NCI-H2029 treated with DMSO at 0.1 percent for 48 hours (cell line): Measurements from ENCODE around the gene SUPT20H.

ENCODE experiments used
- DNase-seq: peaks from one replicate; lab custom pipeline; 2025; lab: John Stamatoyannopoulos, UW

SUPT20H gene

DNA sequence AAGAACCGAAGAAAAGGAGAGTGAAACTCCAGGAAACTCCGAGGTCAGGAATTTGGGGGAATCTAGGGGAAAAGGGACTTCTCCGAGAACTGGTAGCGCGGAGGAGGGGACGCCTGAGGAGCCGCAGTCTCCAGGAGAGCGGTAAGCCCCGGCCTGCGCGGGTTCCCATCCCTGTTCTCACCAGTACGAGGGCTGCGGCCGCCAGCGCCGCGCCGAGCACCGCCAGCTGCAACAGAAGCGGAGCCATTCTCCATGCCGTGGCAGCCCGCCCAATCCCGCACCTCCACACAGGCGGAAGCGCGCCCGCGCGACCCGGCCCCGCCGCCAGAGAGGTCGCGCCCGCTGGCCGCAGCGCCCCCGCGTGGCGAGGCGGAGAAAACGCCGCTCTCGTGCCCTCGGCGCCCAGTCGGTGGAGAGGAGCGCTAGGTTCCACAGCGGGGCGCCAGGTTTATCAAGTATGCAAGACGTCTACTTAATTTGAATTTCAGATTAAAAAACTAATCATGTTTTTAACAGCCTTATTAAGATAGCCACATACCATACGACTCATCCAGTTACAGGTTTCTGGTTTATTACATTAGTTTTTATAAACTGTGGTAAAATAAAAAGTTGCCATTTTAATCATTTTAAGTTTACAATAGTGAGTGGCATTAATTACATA lies 60.3 kb downstream of the SUPT20H start, which contains the start of gene ALG5:
Gene ALG5 (minus strand): TSS at position 287 of the 661 bp plus-strand sequence. CDS start 40 bp downstream, at position 247.
- DNase-seq, result peak; percentile 24

DNA sequence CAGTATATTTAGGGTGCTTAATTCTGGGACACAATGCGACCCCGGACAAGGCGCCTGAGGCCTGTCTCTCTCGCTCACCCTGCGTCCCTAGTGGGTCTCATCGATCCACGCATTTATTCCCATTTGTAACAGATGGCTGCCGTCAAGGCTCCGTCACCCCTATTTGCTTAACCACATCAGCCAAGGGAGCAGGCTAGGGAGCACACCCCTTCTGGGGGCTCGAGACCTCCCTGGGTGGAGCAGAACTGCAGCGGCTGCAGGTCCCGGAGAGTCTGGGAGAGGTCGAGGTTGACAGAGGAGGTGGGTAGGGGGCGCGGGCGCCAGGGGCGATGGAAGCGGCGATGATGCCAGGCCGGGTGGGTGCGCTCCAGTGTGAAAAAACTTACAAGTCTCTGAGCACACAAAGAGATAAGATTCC lies 60.9 kb downstream of the SUPT20H start:
- DNase-seq, result no peak

DNA sequence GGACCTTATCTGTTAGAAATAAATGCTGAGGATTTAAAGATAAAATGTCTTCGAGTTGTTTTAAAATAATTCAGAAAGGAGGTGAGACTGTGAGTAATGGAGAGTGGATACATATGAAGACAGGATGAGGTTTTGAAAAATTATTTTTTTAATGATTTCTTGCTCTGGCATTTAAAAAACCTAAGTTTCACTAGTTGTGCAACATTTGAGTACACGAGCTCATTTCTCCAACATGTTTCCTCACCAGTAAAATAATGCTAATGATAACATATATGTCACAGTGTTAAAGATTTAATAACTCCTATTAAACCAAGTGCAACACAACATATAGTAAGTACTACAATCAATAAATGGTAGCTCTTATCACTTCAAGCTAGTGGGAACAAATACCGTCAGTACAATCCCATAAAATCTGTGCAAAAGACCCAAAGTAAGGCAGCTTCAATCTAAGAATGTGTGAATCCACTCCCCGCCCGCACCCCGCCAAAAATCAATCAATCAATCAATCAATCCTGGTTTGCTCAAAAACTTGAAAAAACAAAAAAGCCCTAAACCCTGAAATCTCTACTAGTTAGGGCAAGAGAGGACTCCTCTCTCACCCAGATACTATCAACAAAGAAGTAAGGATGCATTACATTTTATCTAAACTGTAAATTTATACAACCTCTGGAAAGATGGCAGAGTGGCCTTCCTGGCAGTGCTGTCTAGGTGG lies 61.6 kb downstream of the SUPT20H start:
- DNase-seq, result no peak

DNA sequence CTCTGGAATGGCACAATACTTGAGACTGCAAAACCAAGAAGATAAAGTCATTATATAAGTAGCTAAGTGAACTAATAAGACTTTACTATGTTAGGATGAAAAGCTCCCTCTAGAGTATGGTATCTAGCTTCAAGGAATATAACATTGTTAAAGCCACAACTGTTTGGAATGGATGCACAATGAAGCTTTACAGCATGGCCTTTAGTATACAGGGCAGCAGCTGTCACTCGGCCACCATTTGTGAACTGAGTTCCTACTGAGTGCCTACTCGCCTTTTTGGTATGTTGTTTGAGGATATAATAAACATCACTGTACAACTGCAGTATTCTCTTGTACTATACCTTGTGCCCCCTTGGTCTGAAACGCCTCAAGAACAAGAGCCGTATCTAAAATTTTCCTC lies 67.1 kb downstream of the SUPT20H start:
- no peak for DNase-seq

DNA sequence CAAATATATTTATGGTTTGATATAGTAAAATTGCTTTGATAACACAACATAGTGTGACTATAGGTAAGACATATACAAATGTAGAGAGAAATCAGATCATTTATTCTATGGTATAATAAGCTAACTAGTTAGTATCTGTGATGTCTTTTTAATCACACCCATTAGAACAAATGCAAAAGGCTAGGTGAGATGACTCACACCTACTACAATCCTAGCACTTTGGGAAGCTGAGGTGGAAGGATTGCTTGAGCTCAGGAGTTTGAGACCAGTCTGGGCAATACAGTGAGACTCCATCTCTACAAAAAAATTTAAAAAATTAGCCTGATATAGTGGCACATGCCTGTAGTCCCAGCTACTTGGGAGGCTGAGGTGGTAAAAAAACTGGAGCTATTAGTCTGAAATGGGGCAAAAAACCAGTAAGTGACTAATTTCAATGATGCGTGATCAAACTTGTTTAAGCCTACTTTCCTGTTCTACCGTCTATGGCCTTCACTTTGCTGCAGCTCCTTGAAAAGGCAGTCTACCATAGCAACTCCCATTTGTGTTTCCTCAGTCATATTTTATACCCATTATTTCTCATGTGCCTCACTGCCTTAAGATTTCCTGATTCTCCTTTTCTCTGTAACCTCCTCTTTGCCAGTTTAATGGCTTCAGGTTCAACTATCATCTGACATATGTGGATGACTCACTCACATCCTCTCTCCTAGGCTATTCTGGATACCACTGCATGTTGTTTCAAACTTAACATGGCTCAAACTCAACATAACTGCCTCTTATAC lies 72.8 kb downstream of the SUPT20H start:
- DNase-seq, result no peak

DNA sequence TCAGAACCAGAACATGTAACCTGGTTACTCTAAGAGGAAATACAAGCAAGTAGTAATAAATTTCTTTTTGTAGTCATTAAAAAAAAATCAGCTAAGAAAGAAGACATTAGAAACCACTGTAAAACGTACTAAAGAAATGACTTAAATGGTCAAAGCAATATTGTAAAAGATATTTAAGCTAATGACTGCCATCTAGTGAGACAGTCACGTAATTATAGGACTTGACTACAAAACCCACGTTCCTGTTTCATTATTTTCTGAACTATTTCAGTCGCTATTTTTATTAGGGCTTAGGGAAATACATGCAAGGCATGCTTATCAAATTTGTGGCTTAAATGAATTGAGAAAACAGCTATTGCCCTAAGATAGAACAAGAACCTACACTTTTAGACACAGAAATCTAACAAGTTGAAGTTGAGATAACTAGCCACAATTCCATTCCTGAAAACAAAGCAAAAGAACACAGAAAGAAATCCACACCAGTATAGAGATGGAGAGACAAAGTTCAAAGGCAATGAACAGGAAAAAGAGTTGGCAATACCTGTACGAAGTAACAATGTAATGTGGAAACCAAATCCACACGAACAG lies 78.2 kb downstream of the SUPT20H start:
- DNase-seq, result no peak

DNA sequence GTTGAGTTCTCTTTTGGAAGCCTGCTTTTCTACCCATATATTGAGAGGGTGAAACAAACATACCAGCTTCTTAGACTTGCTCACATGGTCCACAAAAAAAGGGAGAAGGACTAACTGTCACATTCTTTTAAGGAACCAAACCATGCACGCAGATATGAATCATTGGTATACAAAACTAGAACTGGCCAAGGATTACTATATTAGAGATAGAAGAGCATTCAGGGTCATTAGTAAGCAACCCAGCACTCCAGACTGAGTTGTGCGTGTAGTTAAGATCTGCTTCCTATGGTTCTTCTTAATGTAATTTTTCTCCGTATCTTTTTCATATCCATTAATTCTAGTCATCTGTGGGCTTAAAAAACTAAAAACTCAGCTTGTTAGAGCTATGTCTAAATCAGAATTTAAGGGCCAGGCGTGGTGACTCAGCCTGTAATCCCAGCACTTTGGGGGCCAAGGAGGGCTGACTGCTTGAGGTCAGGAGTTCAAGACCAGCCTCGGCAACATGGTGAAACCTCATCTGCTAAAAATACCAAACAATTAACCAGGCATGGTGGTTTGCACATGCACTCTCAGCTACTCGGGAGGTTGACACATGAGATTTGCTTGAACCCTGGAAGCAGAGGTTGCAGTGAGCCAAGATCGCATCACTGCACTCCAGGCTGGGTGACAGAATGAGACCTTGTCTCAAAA lies 80.0 kb downstream of the SUPT20H start:
- DNase-seq, result no peak

DNA sequence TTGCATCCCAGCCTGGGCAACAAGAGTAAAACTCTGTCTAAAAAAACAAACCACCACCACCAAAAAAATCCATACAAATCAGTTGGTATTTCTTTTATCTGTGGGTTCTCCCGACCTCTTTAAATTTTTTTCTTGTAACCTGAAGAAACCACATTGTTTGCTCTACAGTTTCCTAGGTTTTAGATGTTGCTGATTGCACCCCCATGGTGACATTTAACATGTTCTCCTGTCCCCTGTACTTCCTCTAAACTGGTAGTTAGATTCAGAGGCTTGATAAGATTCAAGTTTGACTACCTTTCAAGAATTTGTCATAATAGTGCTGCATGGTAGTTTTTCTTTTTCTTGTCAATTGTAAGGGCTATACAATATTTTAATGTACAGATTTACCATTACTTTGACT lies 84.3 kb downstream of the SUPT20H start:
- DNase-seq, result no peak

DNA sequence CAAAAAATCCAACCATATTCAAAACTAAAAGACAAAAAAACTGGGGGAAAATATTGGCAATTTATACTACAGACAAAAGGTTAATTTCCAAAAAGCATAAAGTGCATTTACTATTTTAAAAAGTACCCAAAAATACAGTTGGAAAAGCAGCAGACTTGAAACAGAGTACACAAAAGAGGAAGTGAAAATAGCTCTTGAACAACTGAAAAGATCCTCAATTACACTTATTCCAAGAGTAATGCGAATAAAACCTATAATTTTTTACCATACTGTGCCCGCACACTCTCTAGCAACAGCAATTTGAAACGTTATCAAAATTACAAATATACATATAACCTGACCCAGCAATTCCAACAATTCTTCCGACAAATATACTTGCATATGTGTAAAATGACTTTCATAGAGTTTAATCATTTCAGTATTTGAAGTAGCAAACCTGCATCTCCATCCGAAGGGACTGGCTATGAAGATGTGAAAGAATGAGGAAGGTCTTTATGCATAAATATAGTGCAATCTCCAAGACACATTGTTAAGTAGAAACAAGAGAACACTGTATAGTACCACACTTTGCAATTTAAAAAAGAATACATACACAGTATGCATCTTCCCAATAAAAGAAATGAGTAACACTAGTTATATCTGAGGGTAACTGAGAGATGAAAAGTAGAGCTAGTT lies 85.7 kb downstream of the SUPT20H start:
- no peak for DNase-seq

DNA sequence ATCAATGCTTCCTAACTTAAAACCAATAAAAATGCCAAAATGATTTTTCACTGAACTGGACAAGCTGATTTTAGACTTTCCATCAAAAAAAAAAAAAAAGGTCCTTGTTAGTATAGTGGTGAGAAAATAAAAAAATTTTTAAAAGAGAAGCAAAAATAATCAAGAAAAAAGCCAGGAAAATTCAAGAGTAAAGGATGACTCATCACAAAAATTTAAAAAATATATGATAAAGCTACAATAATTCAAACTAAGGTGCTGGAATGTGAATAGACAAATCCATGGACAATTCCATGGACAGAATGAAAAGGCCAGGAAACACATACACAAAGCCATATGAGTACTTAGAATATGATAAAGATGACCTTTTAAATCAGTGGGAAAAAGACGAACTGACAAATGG lies 86.5 kb downstream of the SUPT20H start:
- DNase-seq, result no peak

DNA sequence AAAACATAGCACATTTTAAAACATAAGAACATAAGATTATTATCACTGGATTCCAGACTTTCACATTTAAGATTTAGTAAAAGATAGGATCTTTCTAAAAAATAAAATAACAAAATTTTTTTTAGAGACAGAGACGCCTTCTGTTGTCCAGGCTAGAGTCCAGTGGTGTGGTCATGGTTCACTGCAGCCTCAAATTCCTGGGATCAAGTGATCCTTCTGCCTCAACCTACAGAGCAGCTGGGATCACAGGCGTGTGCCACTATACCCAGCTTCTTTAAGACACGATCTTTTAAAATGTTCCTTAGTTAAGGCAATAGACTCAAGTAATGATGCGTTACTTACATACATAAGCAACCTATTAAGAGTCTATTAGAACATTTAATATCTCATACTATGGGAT lies 93.1 kb downstream of the SUPT20H start:
- no peak for DNase-seq

DNA sequence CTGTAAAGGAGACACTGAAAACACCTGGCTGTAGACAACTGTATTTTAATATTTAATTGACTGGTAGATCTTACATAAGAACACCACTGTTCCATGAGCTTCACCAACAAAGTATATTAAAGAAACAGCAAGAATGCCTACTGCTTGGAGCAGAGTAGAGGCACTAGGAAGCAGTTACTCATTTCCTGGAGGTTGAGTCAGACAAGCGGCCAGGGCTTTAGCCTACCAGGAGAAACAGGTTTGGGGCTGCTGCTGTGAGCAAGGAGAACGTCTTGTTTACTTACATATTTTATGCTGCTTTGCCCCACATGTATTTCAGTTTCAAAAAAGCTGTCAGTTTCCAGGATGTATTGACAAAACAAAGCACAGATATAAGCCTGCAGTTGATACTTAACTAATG lies 93.7 kb downstream of the SUPT20H start:
- DNase-seq, result no peak

DNA sequence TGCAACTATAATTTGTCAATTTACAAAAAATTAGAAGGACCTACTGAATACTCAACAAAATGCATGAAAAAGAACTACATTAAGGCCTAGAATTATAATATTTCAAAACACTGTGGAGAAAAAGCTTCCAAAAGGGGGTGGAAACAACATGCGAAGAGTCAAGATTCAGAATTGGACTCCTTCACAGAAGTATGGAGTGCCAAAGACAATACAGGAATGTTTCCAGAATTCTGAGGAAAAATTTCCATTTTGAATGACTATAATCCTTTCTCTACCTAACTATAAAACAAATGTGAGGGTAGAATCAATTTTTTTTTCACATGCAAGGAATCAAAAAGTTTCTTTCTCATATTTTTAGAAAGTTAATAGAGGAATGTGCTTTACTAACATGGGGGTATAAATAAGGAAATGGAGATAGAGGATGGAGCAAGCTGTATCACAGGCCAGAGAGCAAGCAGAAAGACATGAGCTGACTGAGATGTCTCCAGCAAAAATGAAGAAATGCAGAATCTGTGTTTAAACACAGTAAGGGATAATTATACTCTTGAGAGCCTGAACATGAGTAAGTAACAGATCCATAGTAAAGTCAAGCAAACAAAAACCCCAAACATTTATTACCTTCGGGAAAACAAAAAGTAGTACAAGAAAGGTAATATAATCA lies 99.9 kb downstream of the SUPT20H start:
- no peak for DNase-seq
